Measurements from ENCODE around the gene RAPGEF5.

DNA sequence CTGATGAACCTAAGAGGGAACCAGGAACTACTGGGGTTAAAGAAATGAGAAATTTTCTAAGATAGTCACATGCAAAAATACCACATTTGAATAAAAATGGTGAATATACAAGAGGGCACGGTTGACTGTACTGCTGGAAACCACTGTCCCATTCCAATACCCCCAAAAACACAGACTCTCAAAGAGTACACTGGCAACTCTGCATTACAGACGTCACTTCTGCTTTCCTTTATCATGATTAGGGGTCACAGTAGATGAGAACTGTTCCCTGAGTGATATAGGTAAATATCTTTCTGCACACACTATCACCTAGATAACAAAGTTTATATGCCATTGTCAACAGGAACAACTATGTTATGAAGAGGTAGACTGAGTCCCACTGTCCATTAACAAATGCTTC, 69.5 kb downstream of the RAPGEF5 start:
- TF ChIP-seq, protein P1, sequence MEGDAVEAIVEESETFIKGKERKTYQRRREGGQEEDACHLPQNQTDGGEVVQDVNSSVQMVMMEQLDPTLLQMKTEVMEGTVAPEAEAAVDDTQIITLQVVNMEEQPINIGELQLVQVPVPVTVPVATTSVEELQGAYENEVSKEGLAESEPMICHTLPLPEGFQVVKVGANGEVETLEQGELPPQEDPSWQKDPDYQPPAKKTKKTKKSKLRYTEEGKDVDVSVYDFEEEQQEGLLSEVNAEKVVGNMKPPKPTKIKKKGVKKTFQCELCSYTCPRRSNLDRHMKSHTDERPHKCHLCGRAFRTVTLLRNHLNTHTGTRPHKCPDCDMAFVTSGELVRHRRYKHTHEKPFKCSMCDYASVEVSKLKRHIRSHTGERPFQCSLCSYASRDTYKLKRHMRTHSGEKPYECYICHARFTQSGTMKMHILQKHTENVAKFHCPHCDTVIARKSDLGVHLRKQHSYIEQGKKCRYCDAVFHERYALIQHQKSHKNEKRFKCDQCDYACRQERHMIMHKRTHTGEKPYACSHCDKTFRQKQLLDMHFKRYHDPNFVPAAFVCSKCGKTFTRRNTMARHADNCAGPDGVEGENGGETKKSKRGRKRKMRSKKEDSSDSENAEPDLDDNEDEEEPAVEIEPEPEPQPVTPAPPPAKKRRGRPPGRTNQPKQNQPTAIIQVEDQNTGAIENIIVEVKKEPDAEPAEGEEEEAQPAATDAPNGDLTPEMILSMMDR (IDR thresholded peaks at IDR 0.05; ENCODE audit: insufficient read depth, low read length) = no peak
- TF ChIP-seq POLR2AphosphoS5 (IDR thresholded peaks at IDR 0.05; ENCODE audit: low read depth) = no peak
- no peak for TF ChIP-seq GABPA (IDR thresholded peaks at IDR 0.05; ENCODE audit: low read depth)
- TF ChIP-seq, protein P2, sequence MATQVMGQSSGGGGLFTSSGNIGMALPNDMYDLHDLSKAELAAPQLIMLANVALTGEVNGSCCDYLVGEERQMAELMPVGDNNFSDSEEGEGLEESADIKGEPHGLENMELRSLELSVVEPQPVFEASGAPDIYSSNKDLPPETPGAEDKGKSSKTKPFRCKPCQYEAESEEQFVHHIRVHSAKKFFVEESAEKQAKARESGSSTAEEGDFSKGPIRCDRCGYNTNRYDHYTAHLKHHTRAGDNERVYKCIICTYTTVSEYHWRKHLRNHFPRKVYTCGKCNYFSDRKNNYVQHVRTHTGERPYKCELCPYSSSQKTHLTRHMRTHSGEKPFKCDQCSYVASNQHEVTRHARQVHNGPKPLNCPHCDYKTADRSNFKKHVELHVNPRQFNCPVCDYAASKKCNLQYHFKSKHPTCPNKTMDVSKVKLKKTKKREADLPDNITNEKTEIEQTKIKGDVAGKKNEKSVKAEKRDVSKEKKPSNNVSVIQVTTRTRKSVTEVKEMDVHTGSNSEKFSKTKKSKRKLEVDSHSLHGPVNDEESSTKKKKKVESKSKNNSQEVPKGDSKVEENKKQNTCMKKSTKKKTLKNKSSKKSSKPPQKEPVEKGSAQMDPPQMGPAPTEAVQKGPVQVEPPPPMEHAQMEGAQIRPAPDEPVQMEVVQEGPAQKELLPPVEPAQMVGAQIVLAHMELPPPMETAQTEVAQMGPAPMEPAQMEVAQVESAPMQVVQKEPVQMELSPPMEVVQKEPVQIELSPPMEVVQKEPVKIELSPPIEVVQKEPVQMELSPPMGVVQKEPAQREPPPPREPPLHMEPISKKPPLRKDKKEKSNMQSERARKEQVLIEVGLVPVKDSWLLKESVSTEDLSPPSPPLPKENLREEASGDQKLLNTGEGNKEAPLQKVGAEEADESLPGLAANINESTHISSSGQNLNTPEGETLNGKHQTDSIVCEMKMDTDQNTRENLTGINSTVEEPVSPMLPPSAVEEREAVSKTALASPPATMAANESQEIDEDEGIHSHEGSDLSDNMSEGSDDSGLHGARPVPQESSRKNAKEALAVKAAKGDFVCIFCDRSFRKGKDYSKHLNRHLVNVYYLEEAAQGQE (IDR thresholded peaks at IDR 0.05; ENCODE audit: insufficient replicate concordance, low read depth) = no peak
- TF ChIP-seq SPI1 (IDR thresholded peaks at IDR 0.05; ENCODE audit: borderline replicate concordance, low read depth) = no peak

Measured in HL-60 (cell line).